ENCODE results near the gene PUS1.

The PUS1 gene

DNA sequence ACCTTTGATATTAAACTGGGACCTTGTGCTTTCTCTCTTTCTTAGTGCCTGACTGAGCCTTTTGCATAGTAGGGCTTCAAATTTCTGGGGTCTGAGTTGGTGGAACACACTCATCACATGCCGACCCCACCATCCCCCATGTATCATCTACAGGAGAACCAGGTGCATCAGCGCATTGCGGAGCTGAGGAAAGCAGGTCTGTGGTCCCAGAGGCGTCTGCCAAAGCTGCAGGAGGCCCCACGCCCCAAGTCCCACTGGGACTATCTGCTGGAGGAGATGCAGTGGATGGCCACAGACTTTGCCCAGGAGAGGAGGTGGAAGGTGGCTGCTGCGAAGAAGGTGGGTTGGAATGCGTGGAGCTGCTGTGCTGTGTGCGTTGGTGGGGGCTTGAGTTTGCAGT, 58.5 kb downstream of the PUS1 start:
- TF ChIP-seq, protein P1, sequence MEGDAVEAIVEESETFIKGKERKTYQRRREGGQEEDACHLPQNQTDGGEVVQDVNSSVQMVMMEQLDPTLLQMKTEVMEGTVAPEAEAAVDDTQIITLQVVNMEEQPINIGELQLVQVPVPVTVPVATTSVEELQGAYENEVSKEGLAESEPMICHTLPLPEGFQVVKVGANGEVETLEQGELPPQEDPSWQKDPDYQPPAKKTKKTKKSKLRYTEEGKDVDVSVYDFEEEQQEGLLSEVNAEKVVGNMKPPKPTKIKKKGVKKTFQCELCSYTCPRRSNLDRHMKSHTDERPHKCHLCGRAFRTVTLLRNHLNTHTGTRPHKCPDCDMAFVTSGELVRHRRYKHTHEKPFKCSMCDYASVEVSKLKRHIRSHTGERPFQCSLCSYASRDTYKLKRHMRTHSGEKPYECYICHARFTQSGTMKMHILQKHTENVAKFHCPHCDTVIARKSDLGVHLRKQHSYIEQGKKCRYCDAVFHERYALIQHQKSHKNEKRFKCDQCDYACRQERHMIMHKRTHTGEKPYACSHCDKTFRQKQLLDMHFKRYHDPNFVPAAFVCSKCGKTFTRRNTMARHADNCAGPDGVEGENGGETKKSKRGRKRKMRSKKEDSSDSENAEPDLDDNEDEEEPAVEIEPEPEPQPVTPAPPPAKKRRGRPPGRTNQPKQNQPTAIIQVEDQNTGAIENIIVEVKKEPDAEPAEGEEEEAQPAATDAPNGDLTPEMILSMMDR (IDR thresholded peaks at IDR 0.05; ENCODE audit: low read depth, low read length) = no peak
- no peak for DNase-seq (ENCODE audit: extremely low read depth, low read depth)

DNA sequence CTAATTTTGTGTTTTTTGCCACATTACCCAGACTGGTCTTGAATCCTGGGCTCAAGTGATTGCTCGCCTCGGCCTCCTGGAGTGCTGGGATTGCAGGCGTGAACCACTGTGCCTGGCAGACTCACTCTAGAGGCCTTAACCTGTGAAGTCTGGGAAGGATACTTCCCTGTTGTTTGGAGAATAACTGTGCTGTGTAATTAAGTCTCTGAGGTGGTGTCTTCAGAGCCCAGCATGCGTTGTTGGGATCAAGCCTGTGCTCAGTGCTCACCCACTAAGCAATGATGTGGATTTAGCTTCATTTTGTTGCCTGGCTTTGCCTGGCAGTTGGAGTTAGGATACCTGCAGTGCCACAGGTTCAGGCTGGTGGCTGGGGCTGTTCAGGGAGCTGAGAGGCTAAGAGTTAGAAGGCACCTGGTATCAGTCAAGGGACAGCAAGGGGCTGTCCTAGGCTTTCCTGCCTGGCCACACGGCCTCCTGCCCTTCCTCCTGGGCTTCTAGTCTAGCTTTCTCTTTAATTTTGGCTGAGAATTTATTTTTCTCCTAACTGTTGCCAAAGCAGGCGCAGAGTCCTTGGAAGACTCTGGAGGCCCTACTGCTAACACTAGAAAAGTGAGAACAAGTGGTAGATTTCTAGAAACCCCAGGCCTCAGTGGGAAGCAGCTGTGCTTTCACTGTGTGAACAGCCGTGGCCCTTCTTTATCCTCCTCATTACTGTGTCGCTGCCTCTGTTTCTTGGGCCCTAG, 59.1 kb downstream of the PUS1 start:
- DNase-seq (ENCODE audit: extremely low read depth, low read depth) = no peak
- TF ChIP-seq, protein P1 (IDR thresholded peaks at IDR 0.05; ENCODE audit: low read depth, low read length) = no peak

DNA sequence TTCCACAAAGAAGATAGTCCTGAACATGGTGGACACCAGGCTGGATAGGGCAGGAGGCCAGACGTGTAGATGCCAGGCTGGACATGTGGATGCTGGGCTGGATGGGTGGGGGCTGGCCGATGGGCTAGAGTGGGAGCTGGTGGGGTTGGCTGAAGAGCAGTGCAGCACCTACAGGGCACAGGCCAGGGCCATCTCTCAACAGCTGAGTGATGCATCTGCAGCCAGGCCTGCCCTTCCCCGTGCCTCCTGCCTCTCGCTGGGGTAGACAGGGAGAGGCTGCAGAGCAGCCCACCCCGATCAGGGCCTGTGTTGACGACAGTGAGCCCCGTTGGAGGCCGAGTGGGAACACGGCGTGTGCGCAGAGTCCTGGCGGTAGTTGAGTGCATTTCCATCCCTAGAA, 59.9 kb downstream of the PUS1 start:
- TF ChIP-seq, protein P1 (IDR thresholded peaks at IDR 0.05; ENCODE audit: low read depth, low read length) = no peak
- no peak for DNase-seq (ENCODE audit: extremely low read depth, low read depth)

DNA sequence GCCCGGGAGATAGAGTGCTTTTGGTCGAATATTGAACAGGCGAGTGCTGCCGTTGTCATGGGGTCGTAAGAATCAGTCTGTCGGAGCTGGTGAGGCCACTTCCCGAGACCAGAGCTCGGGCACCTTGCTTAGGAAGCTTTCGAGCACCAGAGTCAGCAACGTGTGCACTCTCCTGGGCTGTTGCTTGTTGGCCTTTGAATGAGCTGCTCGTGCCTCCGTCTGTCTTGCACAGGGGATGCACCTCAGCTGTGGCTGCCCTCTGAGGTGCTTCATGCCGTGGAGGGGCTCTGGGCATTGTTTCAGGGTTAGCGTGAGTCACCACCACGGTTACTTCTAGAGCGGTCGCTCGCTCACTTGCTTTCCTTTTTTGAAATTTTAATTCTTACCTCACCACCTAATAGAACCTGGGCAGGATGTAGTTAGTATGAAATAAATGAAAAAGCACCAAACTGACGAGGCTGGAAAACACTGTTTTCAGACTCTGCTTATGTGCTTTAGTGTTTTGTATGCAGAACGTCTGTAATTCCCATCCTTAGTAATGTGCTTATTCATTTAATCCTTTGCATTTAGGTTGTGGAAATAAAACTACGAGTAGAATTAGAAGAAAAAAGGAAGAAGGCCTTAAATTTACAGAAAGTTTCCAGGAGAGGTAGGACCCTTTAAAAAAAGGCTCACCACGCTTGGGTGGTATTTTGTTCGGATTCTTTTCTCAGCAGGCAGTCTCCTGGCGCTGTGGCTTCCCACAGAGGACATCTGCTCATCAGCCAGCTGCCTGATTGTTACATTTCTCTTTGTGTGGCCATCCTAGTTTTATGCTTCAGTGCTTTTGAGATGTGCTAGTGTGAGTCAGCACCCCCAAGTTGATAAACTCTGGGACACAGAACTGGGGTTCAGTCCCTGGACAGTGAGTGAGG, 61.2 kb downstream of the PUS1 start:
- no peak for DNase-seq (ENCODE audit: extremely low read depth, low read depth)

DNA sequence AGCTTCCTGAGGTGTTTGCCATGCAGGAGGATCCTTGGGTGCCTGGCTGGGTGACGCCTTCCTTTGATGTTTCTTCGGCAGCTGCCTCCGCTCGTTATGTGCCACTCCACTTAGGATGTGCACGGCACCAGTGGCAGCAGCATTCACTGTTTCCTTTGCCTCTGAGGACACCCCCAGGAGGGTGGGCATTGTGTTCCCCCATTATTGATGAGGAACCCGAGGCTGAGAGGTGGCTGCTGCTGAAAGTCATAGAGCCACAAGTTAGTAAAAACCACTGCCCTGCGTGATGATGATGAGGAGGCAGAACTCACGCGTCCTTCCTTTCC, 61.9 kb downstream of the PUS1 start:
- no peak for DNase-seq (ENCODE audit: extremely low read depth, low read depth)
- TF ChIP-seq, protein P1 (IDR thresholded peaks at IDR 0.05; ENCODE audit: low read depth, low read length) = no peak

More for the DNA sequence above, 61.2 kb downstream of the PUS1 start:
- TF ChIP-seq, protein P1 (IDR thresholded peaks at IDR 0.05; ENCODE audit: low read depth, low read length) = no peak

DNA sequence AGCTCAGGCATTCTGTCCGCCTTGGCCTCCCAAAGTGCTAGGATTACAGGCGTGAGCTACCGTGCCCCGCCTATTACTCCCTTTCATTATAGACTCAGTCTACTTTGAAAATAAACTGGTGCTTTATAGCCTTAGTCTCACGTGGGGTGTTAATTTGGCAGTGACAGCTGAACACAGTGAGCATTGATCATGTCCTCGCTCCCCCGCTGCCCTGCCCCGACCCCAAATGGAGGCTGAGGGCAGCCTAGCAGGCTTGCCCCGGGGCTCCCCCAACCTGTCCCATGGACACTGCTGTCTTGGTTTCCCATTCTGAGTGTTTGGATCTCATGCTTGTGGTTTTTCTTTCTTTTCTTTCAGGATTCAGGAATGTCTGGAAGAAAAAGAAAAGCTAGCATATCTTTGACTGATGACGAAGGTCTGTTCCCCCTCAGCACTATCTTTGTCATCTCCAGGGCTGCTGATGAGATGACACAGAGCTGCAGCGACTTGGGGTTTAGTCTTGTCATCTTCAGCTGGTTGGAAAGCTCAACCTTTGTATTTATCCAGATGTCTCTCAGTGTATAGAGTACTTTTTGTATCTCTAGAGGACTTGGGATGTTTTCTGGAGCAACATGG, 62.8 kb downstream of the PUS1 start:
- no peak for DNase-seq (ENCODE audit: extremely low read depth, low read depth)
- TF ChIP-seq, protein P1 (IDR thresholded peaks at IDR 0.05; ENCODE audit: low read depth, low read length) = no peak

DNA sequence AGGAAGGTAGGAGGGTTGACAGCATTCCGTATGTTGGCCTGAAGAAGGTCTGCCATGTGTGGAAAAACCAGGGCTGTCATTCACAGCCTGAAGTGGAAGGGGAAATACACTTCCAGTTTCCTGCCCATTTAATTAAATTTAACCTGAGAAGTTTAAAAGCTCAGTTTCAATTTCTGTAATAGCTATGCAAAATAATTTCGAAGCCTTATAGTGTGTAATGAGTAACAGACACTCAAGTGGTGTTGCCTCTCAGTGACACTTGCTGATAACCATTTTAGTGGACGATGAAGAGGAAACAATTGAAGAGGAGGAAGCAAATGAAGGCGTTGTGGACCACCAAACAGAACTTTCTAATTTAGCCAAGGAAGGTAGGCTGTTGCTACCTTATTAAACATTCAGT, 65.5 kb downstream of the PUS1 start:
- TF ChIP-seq, protein P1 (IDR thresholded peaks at IDR 0.05; ENCODE audit: low read depth, low read length) = no peak
- DNase-seq (ENCODE audit: extremely low read depth, low read depth) = no peak

Data from AG09319 (cell line).